Measurements from ENCODE around the gene NRBF2.

Gene NRBF2

DNA sequence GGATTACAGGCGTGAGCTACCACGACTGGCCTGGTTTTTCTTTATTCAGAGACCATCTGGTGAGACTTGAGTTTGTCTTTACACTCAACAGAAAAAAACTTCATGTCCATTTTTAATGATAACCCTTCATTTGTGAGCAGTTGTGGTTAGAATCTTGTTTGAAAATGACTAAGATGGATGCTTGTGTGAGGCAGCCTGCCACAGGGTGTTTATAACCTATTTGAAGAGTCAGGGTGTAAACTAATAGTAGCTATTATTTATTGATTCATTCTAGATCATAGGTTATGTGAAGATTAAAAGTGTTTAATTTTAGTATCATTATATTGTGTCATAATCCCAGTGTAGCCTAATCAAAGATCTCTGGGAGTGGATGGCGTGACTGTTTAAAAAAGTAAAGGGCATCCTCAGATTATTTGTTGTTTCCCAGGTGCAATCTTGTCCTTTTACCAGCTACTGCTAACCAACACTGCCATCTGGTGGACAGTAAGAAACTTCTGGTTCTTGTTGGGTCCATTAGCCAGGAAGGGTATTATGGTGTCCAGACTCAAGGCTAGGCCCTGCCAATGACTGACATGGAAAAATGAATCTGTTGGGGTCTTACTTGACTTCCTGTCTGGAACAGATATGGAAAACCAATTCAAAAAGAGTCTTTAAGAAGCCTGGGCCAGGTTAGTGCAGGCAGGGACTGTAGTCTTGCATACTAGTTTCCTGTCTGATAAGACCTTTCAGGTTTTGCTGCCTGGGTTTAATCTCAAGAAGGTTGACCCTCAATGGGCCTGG, 24.9 kb downstream of the NRBF2 start:
- DNase-seq (ENCODE audit: low read depth in 3 of 3): peak in 2 of 3 donors; percentile 9 to 40

DNA sequence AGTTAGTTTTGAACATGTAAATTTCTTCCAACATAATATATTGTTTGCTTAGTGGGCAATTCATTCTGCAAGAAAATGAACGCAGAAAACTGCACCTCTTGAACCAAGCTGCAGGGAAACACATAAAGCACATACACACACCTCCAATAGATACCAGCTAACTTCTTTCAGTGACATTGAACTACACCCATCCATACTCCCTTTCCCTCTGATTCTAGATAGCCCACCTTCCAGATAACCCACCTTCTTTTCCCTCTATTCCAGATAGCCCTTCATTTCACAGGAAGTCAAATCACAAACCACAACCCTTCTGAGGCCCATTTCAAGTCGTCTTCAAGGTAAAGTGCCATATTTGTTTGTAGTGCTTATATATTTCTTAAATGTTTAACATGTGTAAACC, 28.5 kb downstream of the NRBF2 start:
- no peak for DNase-seq (ENCODE audit: low read depth in 3 of 3)

DNA sequence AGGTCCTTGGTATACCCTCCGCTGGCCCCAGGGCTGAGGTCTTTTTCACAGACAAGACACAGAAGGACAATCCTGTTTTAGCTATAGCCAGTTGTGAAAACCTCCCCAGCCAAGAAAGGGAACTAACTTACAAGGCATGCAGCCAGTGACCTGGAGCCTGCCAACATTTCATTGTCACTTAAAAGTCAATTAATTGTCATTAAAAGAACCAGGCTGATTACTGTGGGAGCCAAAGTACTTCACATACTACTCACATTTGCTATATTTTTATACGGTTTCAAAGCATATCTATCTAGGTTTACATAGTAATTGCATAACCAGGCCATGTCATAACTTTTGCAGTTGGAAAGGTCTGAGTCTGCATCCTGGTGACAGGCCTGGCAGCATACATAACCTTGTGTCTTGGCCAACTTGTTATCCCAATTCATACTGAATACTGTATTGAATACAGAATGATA, 31.1 kb downstream of the NRBF2 start:
- no peak for DNase-seq (ENCODE audit: low read depth in 3 of 3)

DNA sequence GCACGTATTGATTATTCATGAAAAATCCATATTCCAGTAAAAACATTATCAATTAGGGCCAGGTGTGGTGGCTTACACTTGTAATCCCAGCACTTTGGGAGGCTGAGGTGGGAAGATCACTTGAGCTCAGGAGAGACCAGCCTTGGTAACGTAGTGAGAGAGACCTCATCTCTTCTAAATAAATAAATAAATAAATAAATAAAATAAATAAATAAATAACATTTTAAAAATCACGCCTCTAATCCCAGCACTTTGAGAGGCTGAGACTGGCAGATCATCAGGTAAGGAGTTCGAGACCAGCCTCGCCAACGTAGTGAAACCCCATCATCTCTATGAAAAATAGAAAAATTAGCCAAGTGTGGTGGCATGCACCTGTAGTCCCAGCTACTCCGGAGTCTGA, 32.1 kb downstream of the NRBF2 start:
- DNase-seq (ENCODE audit: low read depth in 3 of 3): no peak

DNA sequence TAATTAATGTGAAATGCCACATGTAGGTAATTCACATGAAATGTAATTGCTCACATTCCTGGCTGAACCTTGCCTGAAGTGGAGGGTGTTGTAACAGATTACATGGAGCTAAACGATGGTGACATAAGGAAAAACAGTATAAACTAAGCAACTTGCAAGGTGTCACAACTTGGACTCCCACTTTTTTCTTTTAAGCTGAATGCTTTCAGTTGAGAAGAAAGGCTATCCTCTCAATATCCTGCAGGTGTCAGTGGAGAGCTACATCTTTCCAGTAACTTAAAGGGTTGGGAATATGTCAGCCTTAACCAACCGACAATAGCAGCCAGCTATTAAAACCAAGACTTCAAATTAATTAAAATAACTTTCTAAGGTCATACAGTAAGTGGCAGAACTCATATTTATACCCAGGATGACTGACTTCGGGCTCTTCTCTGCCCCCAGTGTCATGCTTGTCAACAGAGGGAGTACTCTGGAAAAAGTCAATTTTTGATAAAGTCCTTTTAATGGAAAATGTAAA, 33.7 kb downstream of the NRBF2 start:
- DNase-seq (ENCODE audit: low read depth in 3 of 3): peak in 1 of 3 donors; percentile 30

DNA sequence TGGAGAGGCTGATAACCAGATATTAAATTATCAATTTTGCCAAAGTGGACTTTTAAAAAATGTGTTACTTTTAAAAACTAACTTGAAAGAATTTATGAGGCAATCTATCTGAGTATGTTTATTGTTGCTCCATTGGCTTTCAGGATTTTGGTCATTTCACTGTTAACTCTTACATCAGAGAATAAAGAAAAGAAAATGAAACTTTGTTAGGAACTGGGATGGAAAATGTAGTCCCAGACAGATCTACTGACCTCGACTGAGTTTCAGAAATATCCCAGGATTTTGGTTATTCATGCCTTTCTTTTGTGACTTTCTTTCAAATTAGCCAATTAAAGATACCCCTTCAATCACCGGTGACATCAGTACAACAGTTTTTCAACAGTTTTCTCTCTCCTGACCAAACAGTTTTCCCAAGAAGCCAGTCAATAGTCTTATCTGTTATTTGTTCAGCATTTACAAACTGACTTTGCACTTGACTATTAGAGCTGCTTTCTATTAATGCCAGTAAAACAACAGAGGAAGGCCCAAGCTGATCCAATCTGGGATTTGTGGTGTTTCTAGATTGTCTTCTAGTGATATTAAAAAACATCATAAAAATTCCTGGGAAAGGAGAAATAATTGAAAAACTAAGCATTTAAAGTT, 35.8 kb downstream of the NRBF2 start:
- DNase-seq (ENCODE audit: low read depth in 3 of 3): no peak

DNA sequence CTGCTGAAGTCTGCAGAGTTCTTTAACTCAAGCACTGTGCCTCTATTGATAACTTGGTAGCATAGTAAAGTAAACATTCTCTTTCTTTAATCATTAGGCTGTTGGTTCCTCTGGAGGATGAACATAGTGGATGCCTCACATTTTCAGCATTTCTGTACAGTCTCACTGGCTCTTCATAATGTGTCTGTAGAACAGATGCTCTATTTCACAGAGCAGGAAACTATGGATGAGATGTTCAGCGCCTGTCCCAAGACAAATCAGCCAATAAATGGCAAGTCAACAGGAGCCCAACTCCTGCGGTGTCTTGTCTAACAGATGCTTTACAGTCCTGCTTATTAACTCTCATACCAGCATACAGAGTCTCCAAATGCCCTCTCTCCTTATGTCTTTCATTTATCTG, 36.5 kb downstream of the NRBF2 start:
- no peak for DNase-seq (ENCODE audit: low read depth in 3 of 3)

DNA sequence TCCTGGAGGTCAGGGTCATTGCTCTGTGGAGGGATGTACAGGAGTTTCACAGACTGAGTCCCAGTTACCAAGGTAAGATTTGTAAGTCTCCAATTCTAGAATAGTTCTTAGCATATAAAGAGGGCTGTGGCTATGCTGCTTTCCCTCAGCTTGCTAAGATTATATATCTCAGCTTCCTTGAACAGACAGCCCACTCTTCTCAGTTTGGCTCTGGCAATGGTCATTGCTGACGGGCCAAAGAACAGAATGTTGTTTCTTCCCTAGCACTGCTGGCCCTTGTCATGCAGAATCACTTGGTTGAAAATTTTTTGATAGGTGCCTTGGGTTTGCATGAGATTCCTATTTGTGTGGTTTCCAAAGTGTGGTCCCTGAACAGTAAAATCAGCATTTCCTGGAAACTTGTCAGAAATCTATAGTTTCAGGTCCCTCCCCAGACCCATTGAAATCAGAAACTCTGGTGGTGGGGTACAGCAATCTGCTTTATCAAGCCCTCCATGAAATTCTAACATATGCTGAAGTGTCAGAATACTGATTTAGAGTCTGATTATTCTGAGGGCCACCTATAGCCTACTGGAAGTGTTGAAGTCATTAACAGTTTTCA, 38.2 kb downstream of the NRBF2 start:
- DNase-seq (ENCODE audit: low read depth in 3 of 3): no peak

DNA sequence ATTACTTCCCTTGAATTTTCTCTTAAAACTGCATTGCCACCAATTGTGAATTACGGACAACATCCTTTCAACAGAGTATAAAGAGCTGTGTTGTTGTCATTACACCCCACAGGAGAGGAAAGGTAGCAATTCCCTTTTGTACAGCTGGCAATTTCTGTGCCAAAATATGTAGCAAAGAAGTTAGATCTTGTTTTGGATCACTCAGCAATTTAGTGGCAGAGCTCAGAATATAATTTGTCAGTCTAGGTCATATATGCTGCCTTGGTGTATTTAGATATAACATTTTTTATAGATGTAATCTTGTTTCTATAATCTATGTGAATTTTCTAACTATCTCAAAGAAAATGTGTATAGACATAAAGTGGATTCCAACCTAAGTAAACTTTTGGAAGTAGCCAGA, 38.8 kb downstream of the NRBF2 start:
- DNase-seq (ENCODE audit: low read depth in 3 of 3): no peak

DNA sequence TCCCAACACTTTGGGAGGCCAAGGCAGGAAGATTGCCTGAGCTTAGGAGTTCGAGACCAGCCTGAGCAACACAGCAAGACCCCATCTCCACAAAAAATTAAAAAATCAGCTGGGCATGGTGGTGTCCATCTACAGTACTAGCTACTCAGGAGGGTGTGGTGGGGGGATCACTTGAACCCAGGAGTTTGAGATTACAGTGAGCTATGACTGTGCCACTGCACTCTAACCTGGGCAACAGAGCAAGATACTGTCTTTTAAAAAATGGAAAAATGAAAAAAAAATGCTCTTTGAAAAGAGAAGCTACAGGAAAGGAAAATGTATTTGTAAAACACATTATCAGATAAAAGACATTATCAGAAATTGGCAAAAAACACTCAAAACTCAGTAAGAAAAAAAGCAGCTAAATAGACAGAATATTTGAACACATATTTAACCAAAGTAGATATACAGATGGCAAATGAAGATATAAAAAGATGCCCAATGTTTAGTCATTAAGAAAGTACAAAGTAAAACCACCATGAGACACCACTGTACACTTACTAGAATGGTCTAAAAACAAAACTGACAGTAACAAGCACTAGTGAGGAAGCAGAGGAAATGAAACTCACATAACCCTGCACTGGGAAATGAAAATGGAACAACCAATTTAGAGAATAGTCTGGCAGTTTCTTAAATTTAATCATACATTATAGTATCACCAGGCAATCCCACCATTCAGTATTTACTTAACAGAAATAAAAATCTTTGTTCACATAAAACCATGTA, 40.5 kb downstream of the NRBF2 start:
- no peak for DNase-seq (ENCODE audit: low read depth in 3 of 3)

DNA sequence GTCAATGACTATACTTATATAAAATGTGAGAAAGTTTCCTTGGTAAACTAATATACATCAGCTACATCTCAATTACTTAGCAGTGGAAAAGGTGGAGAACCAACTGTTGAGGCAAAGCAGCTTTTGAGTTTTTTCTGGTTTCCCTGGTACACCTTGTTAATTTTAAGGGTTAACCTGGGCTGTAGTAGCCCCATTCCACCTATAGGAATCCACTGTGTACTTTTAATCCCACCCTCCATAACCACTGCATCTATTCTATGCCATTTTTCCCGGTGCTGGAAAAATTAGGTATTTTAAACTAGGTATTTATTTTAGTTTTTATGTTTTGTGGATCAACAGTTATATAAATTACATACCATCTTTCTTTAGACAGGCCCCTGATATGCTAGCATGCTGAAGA, 42.4 kb downstream of the NRBF2 start:
- DNase-seq (ENCODE audit: low read depth in 3 of 3): no peak

DNA sequence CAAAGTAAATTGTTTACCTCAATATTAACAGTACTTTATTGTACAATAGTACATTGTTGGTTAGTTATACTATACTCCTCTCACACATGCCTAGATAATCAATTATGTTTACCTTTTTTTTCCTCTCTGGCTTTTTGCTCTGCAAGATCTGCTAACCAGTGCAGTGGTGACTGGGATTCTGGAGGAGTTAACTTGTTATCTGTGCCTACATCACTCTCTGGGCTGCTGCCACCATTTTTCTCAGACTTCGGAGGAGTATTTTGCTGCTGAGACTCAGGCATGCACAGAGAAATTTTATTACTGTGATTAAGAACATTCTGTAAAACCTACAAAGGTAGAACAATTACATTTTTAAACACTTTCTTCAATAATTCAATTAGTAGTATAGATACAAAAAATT, 59.7 kb downstream of the NRBF2 start:
- DNase-seq (ENCODE audit: low read depth in 3 of 3): no peak

DNA sequence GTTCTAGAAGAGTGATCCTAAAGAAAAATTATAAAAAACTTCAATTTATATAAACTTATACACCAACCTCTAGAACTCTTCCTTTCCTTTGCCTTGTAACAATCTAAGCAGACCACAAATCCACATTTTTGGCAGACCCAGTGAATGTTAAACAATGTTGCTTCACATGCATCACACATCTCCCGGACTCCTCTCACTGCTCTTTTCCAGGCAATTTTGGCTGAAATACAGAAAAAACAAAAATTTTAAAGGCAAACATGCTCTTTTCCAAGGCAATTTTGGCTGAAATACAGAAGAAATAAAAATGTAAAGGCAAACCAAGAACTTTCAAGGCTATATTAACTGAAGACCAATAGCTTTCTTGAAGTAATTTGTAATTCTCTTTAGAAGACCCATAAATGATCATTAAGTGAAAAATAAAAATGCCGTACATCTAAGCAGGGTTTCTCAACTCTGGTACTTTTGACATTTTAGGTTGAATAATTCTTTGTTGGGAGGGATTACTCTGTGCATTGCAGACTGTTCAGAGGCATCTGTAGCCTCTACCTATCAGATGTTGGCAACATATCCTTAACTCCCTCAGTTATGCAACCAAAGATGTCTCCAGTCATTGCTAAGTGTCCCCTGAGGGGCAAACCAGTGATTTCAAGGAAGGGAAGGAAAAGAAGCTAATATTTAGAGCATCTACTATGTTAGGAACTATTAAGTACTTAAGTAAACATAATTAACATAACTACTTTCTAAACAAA, 64.4 kb downstream of the NRBF2 start:
- no peak for DNase-seq (ENCODE audit: low read depth in 3 of 3)

DNA sequence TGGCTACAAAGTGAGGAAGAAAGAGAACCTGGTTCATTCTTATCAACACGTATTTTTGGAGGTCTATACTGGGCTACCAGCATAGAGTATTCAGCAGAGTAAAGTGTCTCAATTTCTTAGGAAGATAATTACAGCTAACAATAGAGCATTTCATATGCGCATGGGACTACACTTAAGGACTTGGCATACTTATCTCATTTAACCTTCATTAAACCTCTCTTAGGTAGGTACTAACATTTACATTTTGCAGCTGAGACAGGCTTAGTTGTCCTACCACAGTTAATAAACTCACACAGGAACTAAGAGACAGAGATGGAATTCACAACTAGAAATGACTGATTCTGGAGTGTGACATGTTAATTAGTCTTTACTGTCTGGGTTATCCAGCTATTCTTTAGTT, 66.6 kb downstream of the NRBF2 start:
- DNase-seq (ENCODE audit: low read depth in 3 of 3): no peak

DNA sequence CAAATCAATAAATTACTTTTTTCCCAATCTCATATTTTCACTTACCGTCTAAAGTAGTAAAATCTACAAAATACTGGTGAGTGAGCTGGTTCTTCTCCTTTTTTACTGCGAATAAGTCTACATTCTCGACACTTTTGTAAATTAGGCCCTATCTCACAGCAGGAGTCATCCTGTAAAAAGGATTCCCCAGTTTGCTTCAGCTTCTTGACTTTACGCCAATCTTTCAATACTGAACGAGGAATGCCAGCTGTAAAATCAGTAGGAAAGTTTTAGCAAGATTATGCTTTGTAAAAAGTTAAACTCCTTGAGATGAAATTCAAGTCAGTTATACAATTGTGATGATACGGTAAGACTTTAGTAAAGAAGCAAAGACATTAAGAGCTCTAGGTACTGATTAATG, 67.3 kb downstream of the NRBF2 start:
- no peak for DNase-seq (ENCODE audit: low read depth in 3 of 3)

DNA sequence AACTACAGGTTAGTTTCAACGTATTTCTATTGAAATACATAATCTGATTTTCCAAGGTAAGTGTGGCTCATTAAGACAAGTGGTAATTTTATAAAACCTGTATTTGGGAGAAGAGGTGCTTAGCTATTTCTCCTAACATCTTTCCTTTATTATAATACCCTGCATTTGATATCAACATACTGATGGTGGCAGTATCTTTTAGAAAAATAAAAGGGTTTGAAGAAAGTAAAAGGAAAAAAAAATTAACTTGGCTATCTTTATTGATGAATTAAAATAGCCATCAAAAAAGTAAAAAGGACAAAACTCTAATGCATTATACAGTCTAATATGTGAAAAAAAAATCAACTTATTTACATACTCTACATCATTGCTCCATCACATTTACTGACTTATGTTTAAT, 68.0 kb downstream of the NRBF2 start:
- no peak for DNase-seq (ENCODE audit: low read depth in 3 of 3)

Measured in stimulated activated CD4-positive, alpha-beta T cell treated with anti-CD3 and anti-CD28 coated beads, TNF-alpha, amount 100 ng/mL, for 48 hours (primary cell).